HL-60/S4 (cell line): ENCODE data around the gene HAO2.
"Not testable (repeated sequence)": the region's sequence is repeated elsewhere in the genome, so short reads cannot be mapped to it uniquely, and the experiment has no call there.

ENCODE experiments used
- in situ Hi-C: fragments of 300-500 bp; cut with MboI; formaldehyde crosslinking; loops from 2 replicates; pipeline ENCODE4 v1.14.3; 2022; ENCODE audit warnings: low sequenced_read_pairs

HAO2 gene

DNA sequence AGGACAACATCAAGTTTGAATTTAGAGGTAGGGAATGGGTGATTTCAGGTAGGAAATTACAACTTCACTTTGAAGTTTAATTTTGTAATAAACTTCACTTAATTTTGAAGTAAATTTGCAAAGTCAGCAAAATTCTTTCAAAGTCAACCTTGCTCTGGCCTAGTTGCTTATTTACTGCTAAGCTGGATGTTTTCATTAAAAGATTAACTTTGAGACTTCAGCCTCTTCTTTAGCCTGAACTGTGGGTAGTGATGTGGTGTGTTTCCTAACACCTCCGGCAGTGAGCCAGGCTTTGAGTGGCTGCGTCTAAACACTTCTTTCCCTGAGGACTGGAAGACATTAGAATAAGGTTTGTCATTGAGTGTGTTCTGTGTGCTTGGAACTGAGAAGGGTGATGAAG lies at the start of gene HAO2:
Gene HAO2, plus strand, starts transcription at position 232 of the 400 bp plus-strand sequence. CDS start 12,301 bp downstream, outside the sequence.
- in situ Hi-C loops, result no loop called here

DNA sequence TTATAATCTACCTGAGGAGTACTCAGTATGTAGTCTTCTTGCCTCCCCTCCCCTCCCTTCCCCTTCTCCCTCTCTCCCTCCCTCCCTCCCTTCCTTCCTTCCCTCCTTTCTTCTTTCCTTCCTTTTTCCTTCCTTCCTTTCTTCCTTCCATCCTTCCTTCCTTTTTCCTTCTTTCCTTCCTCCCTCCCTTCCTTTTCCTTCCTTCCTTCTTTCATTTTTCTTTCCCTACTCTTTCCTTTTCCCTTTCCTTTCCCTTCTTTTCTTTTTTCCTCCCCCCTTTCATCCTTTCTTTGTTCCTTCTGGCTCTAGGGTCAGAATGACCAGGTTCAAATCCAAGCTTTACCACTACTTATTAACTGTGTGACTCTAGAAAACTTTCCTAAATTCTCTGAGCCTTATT lies 48.5 kb upstream of the HAO2 start:
- in situ Hi-C loops, result no loop called here

DNA sequence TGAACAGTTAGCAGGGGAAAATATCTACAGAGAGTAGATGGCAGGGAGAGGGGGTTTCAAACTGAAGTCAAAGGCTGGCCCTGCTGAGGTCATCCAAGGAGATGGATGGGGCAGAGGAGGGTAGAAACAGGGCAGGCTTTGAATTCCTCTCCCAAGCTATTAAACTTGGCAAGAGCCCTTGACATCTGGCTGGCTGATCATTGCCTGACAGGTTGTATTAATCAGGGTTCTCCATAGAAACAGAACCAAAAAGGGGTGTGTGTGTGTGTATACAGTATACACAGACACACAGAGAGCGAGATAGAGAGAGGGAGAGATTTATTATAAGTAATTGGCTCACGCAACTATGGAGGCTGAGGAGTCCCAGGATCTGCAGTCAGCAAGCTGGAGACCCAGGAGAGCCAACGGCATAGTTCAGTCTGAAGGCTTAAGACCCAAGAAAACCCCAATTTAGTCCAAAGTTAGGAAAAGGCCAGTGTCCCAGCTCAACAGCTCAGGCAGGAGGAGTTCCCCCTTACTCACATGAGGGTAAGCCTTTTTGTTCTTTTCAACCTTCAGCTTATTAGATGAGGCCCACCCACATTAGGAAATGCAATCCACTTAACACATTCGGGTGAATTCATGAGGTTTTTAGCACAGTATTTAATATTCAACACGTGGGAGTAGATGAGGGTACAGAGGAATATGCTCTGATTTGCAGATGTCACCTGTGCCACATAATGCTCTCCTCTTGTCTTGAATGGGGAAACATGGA lies 46.7 kb upstream of the HAO2 start:
- in situ Hi-C loops, result no loop called here

DNA sequence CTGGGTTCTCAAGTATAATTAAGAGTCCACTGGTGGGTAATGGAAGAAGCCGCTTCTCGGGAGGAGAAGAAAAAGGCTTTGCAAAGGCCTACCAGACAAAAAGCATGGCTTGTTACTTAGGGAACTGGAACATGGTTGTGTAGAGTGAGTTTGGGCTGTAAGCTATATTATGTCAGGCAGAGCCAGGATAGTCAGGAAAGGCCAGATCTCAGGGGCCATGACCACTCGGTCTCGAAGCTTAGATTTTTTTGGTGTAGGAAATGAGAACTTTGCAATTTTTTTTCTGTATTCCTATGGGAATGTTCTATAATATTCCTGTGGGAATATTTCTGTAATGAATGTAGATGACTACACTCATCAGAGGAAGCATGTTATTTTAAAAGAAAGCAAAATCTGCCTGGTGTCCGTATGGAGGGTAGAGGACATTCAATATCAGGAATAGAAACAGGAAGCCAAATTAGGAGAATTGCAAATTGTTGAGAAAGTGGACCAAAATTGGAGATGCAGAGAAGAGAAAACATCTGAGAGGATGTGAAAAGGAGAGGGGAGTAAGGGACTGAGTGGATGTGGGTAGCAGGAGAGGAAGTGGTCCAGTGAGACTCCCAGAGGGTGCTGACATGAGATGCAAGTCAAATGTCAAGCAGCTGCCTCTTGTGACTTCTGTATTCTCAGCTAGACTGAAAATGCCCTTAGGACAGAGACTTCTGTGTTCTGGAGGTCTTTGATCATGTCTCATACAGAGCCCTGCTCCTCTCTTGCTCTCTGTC lies 45.2 kb upstream of the HAO2 start:
- in situ Hi-C loops, result no loop called here

DNA sequence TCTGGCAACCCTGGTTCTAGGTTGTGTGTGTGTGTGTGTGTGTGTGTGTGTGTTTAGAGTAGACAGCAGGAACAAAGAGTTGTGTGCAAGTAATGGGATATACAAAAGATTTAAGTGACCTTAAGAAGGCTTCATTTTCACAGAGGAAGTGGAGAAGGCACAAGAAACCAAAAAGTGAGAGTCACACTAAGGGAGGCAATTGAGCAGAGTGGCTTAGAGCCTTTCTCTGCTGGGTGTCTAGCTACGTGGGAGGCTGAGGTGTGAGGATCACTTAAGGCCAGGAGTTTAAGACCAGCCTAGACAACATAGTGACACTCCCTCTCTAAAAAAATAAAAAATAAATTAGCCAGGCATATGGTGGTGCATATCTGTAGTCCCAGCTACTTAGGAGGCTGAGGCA lies 44.4 kb upstream of the HAO2 start:
- in situ Hi-C loops, result no loop called here

DNA sequence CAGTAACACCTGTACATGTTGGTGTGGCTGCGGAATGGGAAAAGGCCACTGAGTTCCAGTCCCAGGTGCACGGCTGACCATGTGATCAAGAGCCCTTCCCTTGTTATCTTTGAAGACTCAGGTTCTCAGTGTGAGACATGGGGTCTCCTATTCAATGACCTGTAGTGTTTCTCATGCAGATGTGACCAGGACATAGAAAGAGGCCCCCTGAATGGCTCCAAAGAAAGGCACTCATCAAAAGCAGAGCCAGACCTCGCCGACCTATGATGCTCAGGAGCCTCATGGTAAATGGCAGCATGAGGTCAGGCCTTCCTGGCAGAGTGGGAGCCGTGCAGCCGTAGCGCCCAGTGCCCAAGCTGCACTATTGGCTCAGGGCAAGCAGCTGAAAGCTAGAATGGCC lies 42.3 kb upstream of the HAO2 start:
- in situ Hi-C loops, result no loop called here

DNA sequence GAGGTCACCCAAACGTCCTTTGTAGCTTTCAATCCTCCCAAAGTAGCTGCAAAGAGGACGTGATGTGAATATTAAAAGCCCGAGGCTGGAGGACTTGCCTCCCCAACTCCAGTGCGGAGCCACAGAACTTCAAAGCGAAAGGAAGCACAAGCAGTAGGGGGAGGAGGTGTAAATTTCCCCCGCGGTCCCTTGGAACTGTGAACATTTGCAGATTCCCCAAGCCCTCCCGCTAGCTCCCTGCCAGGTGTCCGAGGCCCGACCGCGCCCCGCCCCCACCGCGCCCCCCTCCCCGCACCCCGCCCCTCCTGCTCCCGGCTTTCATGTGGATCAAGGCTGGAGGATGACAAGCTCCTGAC lies 41.5 kb upstream of the HAO2 start:
- in situ Hi-C loops, result no loop called here

DNA sequence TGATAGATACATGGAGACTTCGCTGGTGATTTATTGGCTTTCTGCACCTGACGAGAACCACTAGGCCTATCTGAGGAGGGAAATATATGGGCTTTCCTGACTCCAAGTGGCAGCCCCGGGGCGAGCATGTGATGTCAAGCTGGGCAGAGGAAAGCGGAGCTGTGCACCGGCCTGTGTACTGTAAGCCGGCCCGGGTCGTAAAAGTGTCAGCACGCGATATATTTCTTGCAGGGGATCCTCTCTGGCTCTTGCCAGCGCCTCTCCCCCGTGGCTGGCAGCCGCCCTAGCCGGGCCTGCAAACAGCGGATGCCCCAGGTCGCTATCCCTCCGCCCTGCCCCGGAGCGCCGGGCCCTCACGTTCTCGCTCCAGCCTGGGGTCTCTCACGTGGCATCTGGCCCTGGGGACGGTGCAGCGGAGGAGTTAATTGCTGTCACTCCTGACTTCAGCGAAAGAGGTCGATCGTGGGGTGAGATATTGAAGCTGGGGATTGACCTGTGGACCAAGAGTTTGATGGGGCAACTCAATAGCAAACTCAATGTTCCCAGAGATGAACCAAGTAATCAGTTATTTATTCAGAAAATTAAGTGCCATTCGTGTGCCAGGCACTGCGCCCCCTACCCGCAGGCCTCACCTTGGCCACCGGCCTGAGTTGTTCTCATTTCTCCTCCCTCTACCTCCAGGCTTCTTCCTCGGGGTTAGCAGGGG lies 41.0 kb upstream of the HAO2 start:
- in situ Hi-C loops, result no loop called here

DNA sequence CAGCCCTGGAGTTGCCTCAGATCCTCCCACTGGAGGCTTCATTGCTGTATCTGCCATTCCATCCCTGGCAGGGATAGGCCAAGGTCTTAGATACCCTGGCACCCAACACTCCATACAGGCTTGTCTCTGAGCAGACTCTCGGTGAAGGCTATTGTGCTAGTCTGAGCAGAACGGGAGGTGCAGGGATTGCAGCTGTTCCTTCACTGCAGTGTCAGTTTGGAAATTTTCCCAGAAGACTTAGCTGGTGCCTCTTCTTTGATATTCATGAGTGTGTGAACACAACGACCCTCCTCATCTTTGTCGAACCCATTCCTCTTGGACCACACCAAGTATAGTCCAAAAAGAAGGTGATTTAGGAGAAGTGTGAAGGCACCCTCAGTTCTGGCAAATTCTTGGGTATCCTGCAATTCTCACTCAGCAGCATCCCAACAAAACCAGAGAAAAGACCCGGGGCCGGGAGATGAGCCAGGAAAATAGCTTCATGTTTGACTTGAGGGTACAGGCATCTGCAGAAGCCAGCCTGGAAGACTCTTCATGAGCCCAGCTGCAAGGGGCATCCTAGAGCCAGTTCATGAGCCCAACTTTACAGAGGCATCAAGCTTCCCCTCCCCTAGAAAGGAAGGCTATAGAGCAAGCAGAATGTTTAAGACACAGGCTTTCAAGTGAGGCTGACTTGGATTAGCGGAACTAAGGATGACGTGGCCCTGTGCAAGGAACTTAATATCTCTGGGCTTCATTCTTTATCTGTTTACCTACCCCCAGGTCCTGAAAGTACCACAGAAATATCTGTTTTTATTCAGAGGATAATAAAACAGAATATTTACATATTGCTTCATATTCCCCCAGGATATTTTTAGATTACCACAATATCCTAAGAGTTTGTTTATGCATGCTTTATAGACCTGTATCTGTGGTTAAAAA lies 38.8 kb upstream of the HAO2 start:
- in situ Hi-C loops, result no loop called here

DNA sequence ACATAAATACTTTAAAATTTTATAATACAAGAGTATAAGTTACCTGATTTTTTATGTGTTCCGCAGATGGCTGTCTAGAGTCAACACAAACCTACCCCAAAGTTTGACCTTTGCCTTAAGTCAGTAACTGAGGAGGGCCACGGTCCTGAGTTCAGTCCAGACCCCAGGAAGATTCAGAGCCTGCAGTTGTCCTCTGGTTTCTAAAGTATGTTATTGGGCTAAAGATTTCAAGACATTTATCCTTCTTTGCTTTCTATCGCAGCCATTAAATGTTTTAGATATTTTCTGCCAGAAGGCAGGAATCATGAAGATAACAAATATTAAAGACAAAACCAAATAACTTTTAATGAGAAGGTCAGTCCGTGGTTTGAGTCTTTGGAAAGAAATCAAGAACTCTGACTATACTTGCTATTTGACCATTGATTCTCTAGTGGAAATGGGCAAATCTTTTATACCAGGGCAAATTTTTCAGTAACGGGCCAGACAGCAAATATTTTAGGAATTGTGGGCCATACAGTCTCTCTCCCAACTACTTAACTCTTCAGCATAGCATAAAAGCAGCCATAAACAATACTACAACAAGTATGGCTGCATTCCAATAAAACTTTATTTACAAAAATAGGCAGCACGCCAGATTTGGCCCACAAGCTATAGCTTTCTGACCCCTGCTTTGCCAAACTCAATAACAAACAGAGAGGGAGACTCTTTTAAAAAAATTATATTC lies 38.0 kb upstream of the HAO2 start:
- in situ Hi-C loops, result no loop called here

DNA sequence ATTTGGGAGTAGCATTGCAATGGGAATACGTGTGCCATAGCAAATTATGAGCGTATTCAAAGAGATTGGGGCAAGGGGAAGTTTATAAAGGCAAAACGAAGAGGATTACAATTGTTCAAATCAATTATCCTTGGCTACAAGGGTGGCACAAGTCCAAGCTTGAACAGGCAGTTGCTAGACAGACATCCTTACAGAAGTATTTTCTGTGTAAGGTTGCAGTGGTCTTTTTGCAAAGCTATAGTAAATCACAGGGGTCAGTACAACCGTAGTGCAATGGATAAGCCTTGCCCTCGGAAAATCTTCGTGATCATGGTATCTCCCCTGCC lies 37.4 kb upstream of the HAO2 start:
- in situ Hi-C loops, result no loop called here

DNA sequence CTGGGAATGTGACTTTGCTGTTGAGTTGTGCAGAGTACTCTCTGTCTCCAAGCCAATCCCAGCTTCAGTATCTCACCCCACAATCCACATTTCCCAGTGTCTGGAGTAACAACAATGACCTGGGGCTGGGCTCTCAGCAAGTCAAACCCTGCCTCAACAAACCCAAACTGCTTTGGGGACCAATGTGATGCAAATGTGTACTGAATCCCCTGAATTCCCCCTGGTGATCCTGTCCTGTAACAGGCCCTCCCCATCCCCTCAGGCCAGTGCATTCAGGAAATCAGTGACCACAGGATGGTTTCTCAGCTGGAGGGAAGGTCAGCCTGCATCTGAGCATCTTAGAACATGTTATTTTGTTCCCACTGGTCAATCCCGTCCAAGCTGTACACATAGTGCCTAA lies 36.7 kb upstream of the HAO2 start:
- in situ Hi-C loops, result no loop called here

DNA sequence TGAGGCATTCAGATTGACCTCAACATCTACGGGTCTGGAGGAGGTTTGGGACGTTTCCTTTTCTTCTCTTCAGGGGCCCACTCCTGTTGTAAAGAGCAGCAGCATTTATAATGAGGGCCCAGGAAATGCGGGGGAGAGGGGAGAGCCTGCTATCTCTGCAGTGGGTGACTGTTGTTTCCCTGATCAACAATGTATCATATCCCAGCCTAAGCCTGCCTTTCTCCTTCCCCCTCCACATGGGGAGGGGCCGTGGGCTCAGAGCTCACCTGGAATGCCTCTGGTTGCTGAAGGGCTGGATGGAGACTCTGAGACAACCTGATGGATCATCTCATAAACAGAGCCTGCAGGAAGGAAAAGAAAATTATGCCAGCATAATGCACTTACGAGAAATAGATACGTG lies 36.0 kb upstream of the HAO2 start:
- in situ Hi-C loops, result no loop called here

DNA sequence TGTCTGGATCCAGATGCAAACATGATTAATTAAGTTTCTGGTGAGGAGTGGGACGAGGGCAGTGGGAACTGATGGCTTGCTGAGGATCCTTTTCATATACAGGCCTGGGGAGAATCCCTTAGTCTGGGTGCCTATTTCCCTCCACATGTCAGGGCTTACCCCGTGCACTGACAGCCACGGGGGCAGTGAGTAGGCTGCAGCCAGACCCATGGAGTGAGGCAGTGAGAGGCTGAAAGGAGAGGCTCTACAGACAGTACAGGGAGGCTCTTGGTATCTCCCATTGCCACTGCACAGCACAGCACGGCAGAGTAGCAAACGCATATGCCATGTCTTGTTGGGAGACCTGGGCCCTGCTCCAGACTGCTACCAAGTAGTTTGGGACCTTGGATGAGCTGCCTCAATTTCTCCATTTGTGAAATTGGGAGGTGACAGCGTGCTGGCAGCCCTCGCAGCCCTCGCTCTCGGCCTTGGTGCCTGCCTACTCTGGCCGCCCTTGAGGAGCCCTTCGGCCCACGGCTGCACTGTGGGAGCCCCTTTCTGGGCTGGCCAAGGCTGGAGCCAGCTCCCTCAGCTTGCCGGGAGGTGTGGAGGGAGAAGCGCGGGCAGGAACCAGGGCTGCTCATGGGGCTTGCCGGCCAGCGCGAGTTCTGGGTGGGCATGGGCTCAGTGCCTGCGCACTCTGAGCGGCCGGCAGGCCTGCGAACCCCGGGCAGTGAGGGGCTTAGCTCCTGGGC lies 35.3 kb upstream of the HAO2 start:
- in situ Hi-C loops, result no loop called here

DNA sequence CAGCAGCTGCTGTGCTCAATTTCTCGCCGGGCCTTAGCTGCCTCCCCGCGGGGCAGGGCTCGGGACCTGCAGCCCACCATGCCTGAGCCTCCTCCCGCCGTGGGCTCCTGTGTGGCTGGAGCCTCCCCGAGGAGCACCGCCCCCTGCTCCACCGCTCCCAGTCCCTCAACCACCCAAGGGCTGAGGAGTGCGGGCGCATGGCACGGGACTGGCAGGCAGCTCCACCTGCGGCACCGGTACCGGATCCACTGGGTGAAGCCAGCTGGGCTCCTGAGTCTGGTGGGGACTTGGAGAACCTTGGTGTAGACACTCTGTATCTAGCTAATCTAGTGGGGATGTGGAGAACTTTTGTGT lies 34.7 kb upstream of the HAO2 start:
- in situ Hi-C loops, result not testable (repeated sequence)

DNA sequence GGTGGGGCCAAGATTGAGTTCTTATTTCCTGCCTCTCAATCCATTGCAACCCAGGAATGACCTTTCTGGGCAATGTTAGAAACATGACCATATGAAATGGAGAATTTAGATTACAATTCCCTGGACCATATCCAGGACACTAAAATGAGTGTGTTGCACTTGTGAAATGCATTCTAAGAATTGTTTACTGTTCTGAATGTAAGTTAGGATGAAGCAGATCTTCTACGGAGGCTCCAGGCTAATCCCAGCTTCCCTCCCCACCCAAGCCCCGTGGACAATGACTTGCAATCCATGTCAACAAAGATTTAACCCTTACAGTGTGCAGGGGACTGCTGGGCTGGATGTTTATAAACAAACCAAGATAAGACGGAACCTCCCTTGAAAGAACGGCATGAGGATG lies 31.7 kb upstream of the HAO2 start:
- in situ Hi-C loops, result no loop called here

DNA sequence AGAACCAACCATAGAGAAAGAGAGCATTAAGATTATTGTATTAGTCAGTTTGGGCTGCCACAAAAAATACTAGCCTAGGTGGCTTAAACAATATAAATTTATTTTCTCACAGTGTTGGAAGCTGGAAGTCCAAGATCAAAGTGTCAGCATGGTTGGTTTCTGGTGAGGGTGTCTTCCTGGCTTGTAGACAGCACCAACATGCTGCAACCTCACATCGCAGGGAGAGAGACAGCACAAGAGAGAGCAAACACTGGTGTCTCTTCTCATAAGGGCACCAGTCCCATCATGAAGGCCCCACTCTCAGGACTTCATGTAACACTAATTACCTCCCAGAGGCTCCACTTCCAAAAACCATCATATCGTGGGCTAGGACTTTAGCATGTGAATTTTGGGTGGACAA lies 30.6 kb upstream of the HAO2 start:
- in situ Hi-C loops, result no loop called here

DNA sequence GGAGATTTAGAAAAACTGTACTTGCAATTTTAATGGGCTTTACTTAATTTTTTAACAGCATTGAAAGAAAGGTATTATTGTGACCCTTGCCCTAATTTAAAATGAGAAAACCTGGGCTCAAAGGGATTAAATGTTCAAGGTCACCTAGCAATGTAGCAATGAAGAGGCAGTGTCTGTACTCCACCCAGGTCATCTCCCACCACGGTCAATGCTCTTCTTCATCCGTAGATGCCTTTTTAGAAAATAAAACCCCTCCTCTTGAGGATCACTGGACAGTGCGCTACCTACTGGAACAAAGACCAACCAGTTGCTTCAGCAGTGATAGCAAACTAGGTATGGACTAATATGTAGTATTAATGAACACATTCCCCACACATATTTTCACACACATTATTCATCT lies 29.8 kb upstream of the HAO2 start:
- in situ Hi-C loops, result no loop called here

DNA sequence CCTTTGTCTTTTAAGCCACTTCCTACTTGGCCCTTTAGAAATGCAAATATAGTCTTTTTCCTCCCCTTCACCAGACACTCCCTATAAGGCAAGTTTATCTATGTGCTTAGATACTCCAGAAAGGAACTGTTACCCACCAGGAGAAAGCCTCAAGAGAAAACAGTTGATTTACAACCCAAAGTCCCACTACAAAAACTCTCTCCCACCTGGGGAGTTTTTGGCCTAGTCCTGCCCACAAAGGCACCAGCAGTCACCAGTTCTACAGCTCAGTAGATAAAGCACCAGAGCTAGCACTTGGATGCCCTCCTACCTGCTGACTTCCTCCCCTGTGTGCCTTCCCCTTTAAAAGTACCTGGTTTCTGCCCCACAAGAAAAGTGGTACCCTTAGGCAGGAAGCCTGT lies 27.7 kb upstream of the HAO2 start:
- in situ Hi-C loops, result no loop called here
